Right cardiac atrium (tissue), 5 donors: ENCODE data around the gene TMEM258. TPM values are rescaled to one million over a fixed set of nuclear protein-coding genes. Genes with fewer than 3 reads are reported as not detected.

Experiments used
- ATAC-seq, 2 donors: fragments of 200-7000 bp; cut with Tn5 transposase; one replicate each; pipeline versions ENCODE4 v1.8.0 to v1.9.1; 2020; ENCODE audit warnings: moderate library complexity in 2 of 2, mild to moderate bottlenecking in 1 of 2
- DNase-seq, 3 donors: peaks; one replicate each; pipeline ENCODE4 v3.0.0-alpha.2; 2020
- H3K27ac ChIP-seq: one replicate; pipeline ENCODE4 v1.5.1; 2013; ENCODE audit warnings: mild to moderate bottlenecking, low read length, control low read depth, moderate library complexity
- H3K27me3 ChIP-seq: one replicate; pipeline ENCODE4 v1.6.1; 2013; ENCODE audit not compliant: control insufficient read depth, insufficient read depth
- H3K4me1 ChIP-seq: one replicate; pipeline ENCODE4 v1.6.1; 2013; ENCODE audit warnings: low read length; ENCODE audit not compliant: control insufficient read depth, insufficient read depth
- H3K4me3 ChIP-seq: one replicate; pipeline ENCODE4 v1.5.1; 2013; ENCODE audit warnings: low read length, control low read depth
- H3K9me3 ChIP-seq: one replicate; pipeline ENCODE4 v1.6.1; 2013; ENCODE audit warnings: low read length; ENCODE audit not compliant: control insufficient read depth
- WGBS: extraction: QIAGEN DNeasy Blood & Tissue Kit; methylation state at CpG from one replicate; pipeline ENCODE4 v1.1.7; 2013; 5-methylcytosine and 5-hydroxymethylcytosine counted together
- intact Hi-C, 4 donors: fragments of 100-400 bp; cut with DNase I; formaldehyde crosslinking; loops; one replicate each; pipeline versions ENCODE4 v1.11.0 to v1.14.0; 2022 to 2023
- polyA plus RNA-seq: library from polyadenylated mRNA; stranded (reverse); fragments of 200-250 nt; gene quantifications from one replicate; pipeline ENCODE4 v1.2.3, GENCODE V29; 2013
- total RNA-seq, 4 donors: library from RNA; stranded (reverse); fragmentation: NEBNext Ultra II Directional; extraction: Animal tissue kit (Norgen Biotek cat#: 25700); gene quantifications; one replicate each; pipeline ENCODE4 v1.2.1, GENCODE V29; 2021
- donor health status: healthy with polysubstance abuse.
- donor health status: DM: no; HTN: yes; CAD: no.
- donor health status: DM: no; HTN: no; CAD: no.
- donor health status: DM: no; HTN: yes; CAD: no; lungs with severe emphysema.
- donor health status: DM: yes; HTN: yes; CAD: no.

Gene TMEM258
- total and polyA plus RNA-seq, 5 donors: 107 to 170 (median 113) TPM

DNA sequence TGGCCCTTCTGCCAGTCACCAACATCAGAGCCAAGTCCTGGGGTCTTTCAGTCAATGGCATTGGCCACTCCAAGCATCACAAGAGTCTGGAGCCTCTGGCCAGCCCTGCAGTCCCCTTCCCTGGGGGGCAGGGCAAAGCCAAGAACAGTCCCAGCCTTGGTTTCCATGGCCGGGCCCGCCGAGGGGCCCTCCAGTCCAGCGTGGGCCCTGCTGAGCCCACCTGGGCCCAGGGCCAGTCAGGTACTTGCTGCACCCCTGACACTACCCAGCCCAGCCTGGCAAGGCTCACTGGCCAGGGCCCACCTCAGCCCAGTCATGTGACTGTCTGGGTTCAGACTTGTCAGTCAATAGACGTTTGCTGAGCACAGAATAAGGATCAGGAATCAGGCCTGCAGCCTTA is 10.8 kb downstream of the TMEM258 start:
- H3K4me3 ChIP-seq: no peak overlapping the region
- ATAC-seq (no peak), DNase-seq (peak; percentile 4 to 37 (median 36))
- H3K27me3 ChIP-seq: no peaks in the 10 kb centered on the region
- WGBS: 78% methylated on average over 5 of the region's 5 CpGs
- no peaks in the 10 kb centered on the region for H3K4me1 ChIP-seq
- H3K9me3 ChIP-seq: no peaks in the 10 kb centered on the region
- H3K27ac ChIP-seq: no peak overlapping the region
- intact Hi-C loops: no loop called here

DNA sequence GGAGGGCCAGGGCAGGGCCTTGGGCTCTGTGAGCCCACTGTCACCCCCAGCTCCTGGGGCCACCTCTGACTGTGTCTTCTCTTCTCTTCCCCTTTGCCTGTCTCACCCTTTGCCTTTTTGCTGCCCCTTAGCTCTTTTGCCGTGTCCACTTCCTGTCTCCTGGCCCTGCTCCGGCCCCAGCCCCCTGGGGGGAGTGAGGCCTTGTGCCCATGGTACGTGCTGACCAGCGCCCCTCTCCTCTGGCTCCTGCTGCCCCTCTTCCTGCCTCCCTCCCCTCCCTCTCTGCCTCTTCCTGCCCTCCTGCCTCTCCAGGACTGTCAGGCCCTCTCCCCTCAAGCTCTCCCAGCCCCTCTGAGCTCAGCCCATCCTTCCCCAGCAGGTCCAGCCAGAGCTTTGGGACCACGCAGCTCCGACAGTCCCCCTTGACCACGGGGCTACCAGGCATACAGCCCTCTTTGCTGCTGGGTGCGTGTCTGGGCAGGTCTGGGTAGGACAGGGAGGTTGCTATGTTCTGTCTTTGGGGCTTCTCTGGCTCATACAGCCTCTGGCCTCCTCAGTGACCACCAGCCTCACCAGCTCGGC is 11.7 kb downstream of the TMEM258 start:
- ATAC-seq: no peak
- Histone ChIP-seq H3K27ac (no peak overlapping the region), H3K9me3 (no peaks in the 10 kb centered on the region), H3K27me3 (no peaks in the 10 kb centered on the region), H3K4me1 (no peaks in the 10 kb centered on the region), H3K4me3 (no peak overlapping the region)
- intact Hi-C loops: no loop called here
- 79% methylated on average over 9 of the region's 9 CpGs for WGBS
- DNase-seq: peak in 2 of 3 donors; percentile 23 to 38

GRCh38 chr11:61779666-61780525 is 12.5 kb downstream of the TMEM258 start:
- Histone ChIP-seq H3K4me3 (no peak overlapping the region), H3K9me3 (no peaks in the 10 kb centered on the region), H3K27ac (no peak overlapping the region), H3K27me3 (no peaks in the 10 kb centered on the region), H3K4me1 (no peaks in the 10 kb centered on the region)
- intact Hi-C loops: no loop called here
- ATAC-seq (no peak), DNase-seq (peak in 2 of 3 donors; percentile 16 to 36)
- 89% methylated on average over 14 of the region's 14 CpGs for WGBS

DNA sequence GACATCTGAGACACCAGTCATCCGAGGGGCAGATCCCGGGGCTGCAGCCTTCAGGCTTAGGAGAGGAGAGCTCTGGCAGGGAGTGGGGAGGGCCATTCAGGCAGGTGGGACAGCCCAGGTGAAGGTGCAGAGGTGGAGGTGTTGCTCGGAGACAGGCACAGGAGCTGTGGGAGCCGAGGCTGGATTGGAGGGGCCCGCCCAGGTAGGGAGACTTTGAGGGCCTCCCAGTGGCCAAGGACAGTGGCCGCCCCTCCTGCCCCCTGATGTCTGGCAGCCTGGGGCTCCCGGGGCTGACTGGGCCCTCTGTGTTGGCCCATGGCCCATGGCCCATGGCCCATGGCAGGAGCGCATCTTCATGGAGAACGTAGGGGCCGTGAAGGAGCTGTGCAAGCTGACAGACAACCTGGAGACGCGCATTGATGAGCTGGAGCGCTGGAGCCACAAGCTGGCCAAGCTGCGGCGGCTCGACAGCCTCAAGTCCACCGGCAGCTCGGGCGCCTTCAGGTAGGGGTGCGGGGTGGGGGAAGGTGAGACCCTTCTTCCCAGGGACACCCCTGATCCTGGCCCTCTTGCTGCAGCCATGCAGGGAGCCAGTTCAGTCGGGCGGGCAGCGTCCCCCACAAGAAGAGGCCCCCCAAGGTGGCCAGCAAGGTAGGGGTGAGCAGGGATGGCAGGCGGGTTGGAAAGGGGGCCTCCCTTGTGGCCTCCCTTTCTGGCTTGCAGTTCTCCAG is 13.3 kb downstream of the TMEM258 start:
- Histone ChIP-seq H3K27me3 (no peaks in the 10 kb centered on the region), H3K4me1 (no peaks in the 10 kb centered on the region), H3K27ac (no peak overlapping the region), H3K9me3 (no peaks in the 10 kb centered on the region), H3K4me3 (no peak overlapping the region)
- intact Hi-C loops: no loop called here
- WGBS: 87% methylated on average over 24 of the region's 24 CpGs
- DNase-seq (peak in 2 of 3 donors; percentile 39 to 61), ATAC-seq (no peak)

- Histone ChIP-seq H3K9me3 (no peaks in the 10 kb centered on the region), H3K27me3 (no peaks in the 10 kb centered on the region), H3K4me1 (no peaks in the 10 kb centered on the region), H3K27ac (no peak overlapping the region), H3K4me3 (no peak overlapping the region)
- DNase-seq (peak in 2 of 3 donors; percentile 11 to 32), ATAC-seq (no peak)
- intact Hi-C loops: no loop called here
- WGBS: 87% methylated on average over 11 of the region's 11 CpGs
Observed at GRCh38 chr11:61778357-61778886, 14.0 kb downstream of the TMEM258 start.

- Histone ChIP-seq H3K4me1 (no peaks in the 10 kb centered on the region), H3K9me3 (no peaks in the 10 kb centered on the region), H3K27me3 (no peaks in the 10 kb centered on the region), H3K27ac (no peak overlapping the region), H3K4me3 (no peak overlapping the region)
- intact Hi-C loops: no loop called here
- 45% methylated on average over 67 of the region's 67 CpGs for WGBS
- ATAC-seq (peak; percentile 49 to 71), DNase-seq (peak; percentile 53 to 85 (median 82))
Observed at GRCh38 chr11:61777234-61778090, 14.9 kb downstream of the TMEM258 start.

- Histone ChIP-seq H3K9me3 (no peaks in the 10 kb centered on the region), H3K27ac (no peak overlapping the region)
Observed at GRCh38 chr11:61776561-61777075, 15.8 kb downstream of the TMEM258 start.

DNA sequence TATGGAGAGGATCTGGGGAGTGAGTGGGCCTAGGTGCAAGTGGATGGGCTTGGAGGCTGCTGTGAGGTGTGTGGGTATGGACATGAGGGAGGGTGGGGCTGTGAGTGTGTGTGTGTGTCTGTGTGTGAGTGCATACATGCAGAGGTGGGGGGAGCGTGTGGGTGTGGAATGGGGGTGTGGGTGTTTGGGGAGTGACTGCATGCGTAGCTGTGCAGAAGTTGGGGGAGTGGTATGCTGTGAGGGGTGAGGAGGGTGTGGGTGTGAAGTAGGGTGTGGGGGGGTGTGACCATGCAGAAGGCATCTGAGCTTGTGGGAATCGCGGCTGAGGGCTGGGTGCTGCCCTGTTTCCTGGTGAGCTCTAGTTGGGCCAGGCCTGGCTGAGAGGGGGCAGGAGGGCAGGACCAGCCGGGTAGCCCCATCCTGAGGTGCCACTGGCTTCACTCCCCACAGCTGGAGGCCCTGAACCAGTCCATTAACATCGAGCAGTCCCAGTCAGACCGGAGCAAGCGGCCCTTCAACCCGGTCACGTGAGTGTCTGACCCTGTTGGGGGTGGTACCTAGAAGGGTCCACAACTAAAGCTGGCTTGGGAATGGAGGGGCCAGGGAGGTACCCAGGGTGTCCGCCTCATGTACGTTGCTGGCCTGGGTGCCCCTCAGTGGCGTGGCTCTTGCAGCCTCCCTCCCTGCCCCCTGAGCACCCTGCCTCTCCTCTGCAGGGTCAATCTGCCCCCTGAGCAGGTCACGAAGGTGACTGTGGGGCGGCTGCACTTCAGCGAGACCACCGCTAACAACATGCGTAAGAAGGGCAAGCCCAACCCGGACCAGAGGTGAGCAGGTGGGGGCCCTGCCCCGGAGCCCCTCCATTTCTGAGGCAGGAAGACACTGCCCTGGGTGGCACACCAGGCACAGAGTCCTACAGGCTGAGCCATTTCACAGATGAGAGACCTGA is 16.5 kb downstream of the TMEM258 start:
- DNase-seq (peak in 2 of 3 donors; percentile 18 to 28), ATAC-seq (no peak)
- intact Hi-C loops: no loop called here
- Histone ChIP-seq H3K4me3 (no peak overlapping the region), H3K4me1 (no peaks in the 10 kb centered on the region), H3K27ac (no peak overlapping the region), H3K9me3 (no peaks in the 10 kb centered on the region), H3K27me3 (no peaks in the 10 kb centered on the region)
- WGBS: 81% methylated on average over 20 of the region's 20 CpGs

More at GRCh38 chr11:61776561-61777075, 15.8 kb downstream of the TMEM258 start:
- H3K4me3 ChIP-seq: no peak overlapping the region
- no peaks in the 10 kb centered on the region for H3K27me3 ChIP-seq
- 70% methylated on average over 9 of the region's 9 CpGs for WGBS
- intact Hi-C loops: no loop called here
- DNase-seq (peak; percentile 46 to 80 (median 76)), ATAC-seq (peak in 1 of 2 donors; percentile 14)
- H3K4me1 ChIP-seq: no peaks in the 10 kb centered on the region

DNA sequence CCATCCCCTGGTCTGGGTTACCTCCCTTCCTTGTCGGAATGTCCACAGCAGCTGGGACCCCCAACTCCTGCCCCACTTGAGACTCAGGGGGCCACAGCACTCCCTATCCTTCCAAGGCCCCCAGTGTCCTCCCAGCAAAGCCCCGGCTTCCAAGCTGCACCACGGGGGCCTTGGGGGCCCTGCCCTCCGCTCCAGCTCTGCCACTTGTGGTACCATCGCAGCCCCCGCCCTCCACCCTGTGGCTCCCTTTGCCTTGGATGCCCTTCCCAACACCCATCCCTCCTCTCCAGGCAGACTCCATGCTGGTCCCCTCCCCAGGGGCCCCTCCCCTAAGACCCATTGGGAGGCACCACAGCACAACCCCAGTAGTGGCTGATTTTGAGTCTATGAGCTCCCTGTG is 17.3 kb downstream of the TMEM258 start:
- no peak overlapping the region for H3K27ac ChIP-seq
- H3K9me3 ChIP-seq: no peaks in the 10 kb centered on the region
- no peak for ATAC-seq
- 96% methylated on average over 6 of the region's 6 CpGs for WGBS
- no peak overlapping the region for H3K4me3 ChIP-seq
- intact Hi-C loops: no loop called here
- no peaks in the 10 kb centered on the region for H3K27me3 ChIP-seq
- no peaks in the 10 kb centered on the region for H3K4me1 ChIP-seq
- DNase-seq: peak in 2 of 3 donors; percentile 21 to 30
